HEK293 (cell line): ENCODE measurements around the gene PHOX2B.

ENCODE experiments used
- CTCF ChIA-PET: fragments of 350-600 bp; formaldehyde crosslinking; extraction: SDS; loops from one replicate; lab custom pipeline; 2021; ENCODE audit warnings: antibody characterized with exemption; lab: Yijun Ruan, JAX
- POLR2A ChIA-PET: fragments of 300-600 bp; formaldehyde crosslinking; extraction: SDS; loops from one replicate; lab custom pipeline; 2020; ENCODE audit warnings: antibody characterized with exemption, inconsistent platforms; lab: Yijun Ruan, JAX
- H3K27ac ChIP-seq: fragments of 200-500 bp; sonication (Bioruptor generic); 2 replicates; pipeline ENCODE4 v1.5.1; 2014; ENCODE audit warnings: low read depth, low read length, control low read depth, inconsistent platforms; ENCODE audit errors: extremely low read depth
- H3K36me3 ChIP-seq, 2 experiments: fragments of 200-500 bp in 1 of 2; sonication (Bioruptor generic) in 1 of 2; 1 replicate in 1 of 2; 2 replicates in 1 of 2; pipeline ENCODE4 v1.5.1; 2014 to 2017; ENCODE audit warnings: inconsistent platforms in 2 of 2, low read length in 2 of 2; ENCODE audit not compliant: control insufficient read depth in 2 of 2, insufficient read depth in 1 of 2
- H3K4me1 ChIP-seq: fragments of 200-500 bp; sonication (Bioruptor generic); 2 replicates; pipeline ENCODE4 v1.5.1; 2014; ENCODE audit warnings: mild to moderate bottlenecking, low read length, inconsistent platforms; ENCODE audit not compliant: control insufficient read depth, insufficient read depth
- H3K4me3 ChIP-seq: 2 replicates; pipeline ENCODE4 v1.5.1; 2011; ENCODE audit warnings: low read depth, mild to moderate bottlenecking, control low read depth, low read length, moderate library complexity
- H3K9me3 ChIP-seq: fragments of 200-500 bp; sonication (Bioruptor generic); 2 replicates; pipeline ENCODE4 v1.5.1; 2014; ENCODE audit warnings: low read depth, low read length, inconsistent platforms; ENCODE audit not compliant: control insufficient read depth, insufficient read depth
- HIC1 ChIP-seq: fragments of 450-650 bp; formaldehyde crosslinking; IDR thresholded peaks from 2 replicates; pipeline ENCODE4 v1.5.1; 2016; ENCODE audit warnings: missing biosample characterization, missing genetic modification characterization
- IKZF3 ChIP-seq: fragments of 450-650 bp; IDR thresholded peaks from 2 replicates; pipeline ENCODE4 v1.5.0; 2018; ENCODE audit warnings: missing biosample characterization, mild to moderate bottlenecking, missing genetic modification characterization, moderate library complexity
- KLF16 ChIP-seq: fragments of 450-650 bp; formaldehyde crosslinking; IDR thresholded peaks from 2 replicates; pipeline ENCODE4 v1.5.1; 2017; ENCODE audit warnings: missing biosample characterization, missing genetic modification characterization
- MYNN ChIP-seq: fragments of 450-650 bp; formaldehyde crosslinking; IDR thresholded peaks from 2 replicates; pipeline ENCODE4 v1.5.1; 2016; ENCODE audit warnings: missing biosample characterization, missing genetic modification characterization, borderline replicate concordance
- OSR2 ChIP-seq: fragments of 450-650 bp; formaldehyde crosslinking; IDR thresholded peaks from 2 replicates; pipeline ENCODE4 v1.5.1; 2016; ENCODE audit warnings: missing biosample characterization, missing genetic modification characterization
- PBX3 ChIP-seq: sonication (generic); formaldehyde crosslinking; IDR thresholded peaks from 2 replicates; pipeline ENCODE4 v1.8.1; 2022; ENCODE audit warnings: mild to moderate bottlenecking, moderate library complexity, missing genetic modification reagents
- SETDB1 ChIP-seq: IDR thresholded peaks from one replicate; pipeline ENCODE4 v1.6.1; 2017; ENCODE audit warnings: mild to moderate bottlenecking, low read length, moderate library complexity, mixed read lengths; ENCODE audit not compliant: insufficient read length
- SP7 ChIP-seq: fragments of 450-650 bp; formaldehyde crosslinking; IDR thresholded peaks from 2 replicates; pipeline ENCODE4 v1.5.1; 2016; ENCODE audit warnings: missing biosample characterization, missing genetic modification characterization
- TRIM28 ChIP-seq: IDR thresholded peaks from 2 replicates; pipeline ENCODE4 v1.6.1; 2011; ENCODE audit warnings: low read length, control low read depth, borderline replicate concordance
- ZBTB21 ChIP-seq: fragments of 450-650 bp; formaldehyde crosslinking; IDR thresholded peaks from 2 replicates; pipeline ENCODE4 v1.5.1; 2017; ENCODE audit warnings: missing biosample characterization, missing genetic modification characterization
- ZBTB7A ChIP-seq: fragments of 450-650 bp; formaldehyde crosslinking; IDR thresholded peaks from 2 replicates; pipeline ENCODE4 v1.5.1; 2016; ENCODE audit warnings: low read depth, missing biosample characterization, missing genetic modification characterization
- ZBTB8A ChIP-seq: fragments of 450-650 bp; formaldehyde crosslinking; IDR thresholded peaks from 2 replicates; pipeline ENCODE4 v1.5.1; 2016; ENCODE audit warnings: missing biosample characterization, missing genetic modification characterization
- ZFHX2 ChIP-seq: fragments of 450-650 bp; formaldehyde crosslinking; conservative IDR thresholded peaks from 2 replicates; pipeline ENCODE4 v1.5.1; 2016; ENCODE audit warnings: missing biosample characterization, missing genetic modification characterization
- ZNF114 ChIP-seq: fragments of 450-650 bp; formaldehyde crosslinking; IDR thresholded peaks from 2 replicates; pipeline ENCODE4 v1.5.0; 2017; ENCODE audit warnings: missing biosample characterization, missing genetic modification characterization
- ZNF19 ChIP-seq: fragments of 450-650 bp; formaldehyde crosslinking; IDR thresholded peaks from 2 replicates; pipeline ENCODE4; 2016; ENCODE audit warnings: missing biosample characterization, missing genetic modification characterization, low read depth
- ZNF2 ChIP-seq: fragments of 450-650 bp; formaldehyde crosslinking; IDR thresholded peaks from 2 replicates; pipeline ENCODE4 v1.5.1; 2016; ENCODE audit warnings: missing biosample characterization, missing genetic modification characterization
- ZNF221 ChIP-seq: fragments of 450-650 bp; formaldehyde crosslinking; IDR thresholded peaks from 2 replicates; pipeline ENCODE4 v1.5.1; 2017; ENCODE audit warnings: missing biosample characterization, missing genetic modification characterization, borderline replicate concordance
- ZNF248 ChIP-seq: fragments of 450-650 bp; formaldehyde crosslinking; IDR thresholded peaks from 2 replicates; pipeline ENCODE4 v1.5.1; 2017; ENCODE audit warnings: missing biosample characterization, missing genetic modification characterization
- ZNF341 ChIP-seq: fragments of 450-650 bp; formaldehyde crosslinking; IDR thresholded peaks from 2 replicates; pipeline ENCODE4; 2016; ENCODE audit warnings: low read depth, missing biosample characterization, missing genetic modification characterization
- ZNF354C ChIP-seq: fragments of 450-650 bp; formaldehyde crosslinking; IDR thresholded peaks from 2 replicates; pipeline ENCODE4 v1.5.1; 2016; ENCODE audit warnings: missing biosample characterization, missing genetic modification characterization, low read depth, borderline replicate concordance
- ZNF404 ChIP-seq: fragments of 450-650 bp; formaldehyde crosslinking; IDR thresholded peaks from 2 replicates; pipeline ENCODE4 v1.5.1; 2017; ENCODE audit warnings: missing biosample characterization, missing genetic modification characterization
- ZNF558 ChIP-seq: fragments of 450-650 bp; formaldehyde crosslinking; IDR thresholded peaks from 2 replicates; pipeline ENCODE4 v1.5.1; 2016; ENCODE audit warnings: missing biosample characterization, missing genetic modification characterization
- ZNF560 ChIP-seq: fragments of 450-650 bp; formaldehyde crosslinking; IDR thresholded peaks from 2 replicates; pipeline ENCODE4 v1.5.1; 2017; ENCODE audit warnings: missing biosample characterization, missing genetic modification characterization, borderline replicate concordance
- ZNF621 ChIP-seq: fragments of 450-650 bp; formaldehyde crosslinking; IDR thresholded peaks from 2 replicates; pipeline ENCODE4 v1.5.1; 2017; ENCODE audit warnings: missing biosample characterization, missing genetic modification characterization
- ZNF654 ChIP-seq: fragments of 450-650 bp; formaldehyde crosslinking; IDR thresholded peaks from 2 replicates; pipeline ENCODE4 v1.5.1; 2016; ENCODE audit warnings: low read depth, missing biosample characterization, missing genetic modification characterization
- ZNF664 ChIP-seq: fragments of 450-650 bp; formaldehyde crosslinking; IDR thresholded peaks from 2 replicates; pipeline ENCODE4 v1.5.1; 2016; ENCODE audit warnings: missing biosample characterization, missing genetic modification characterization
- ZNF701 ChIP-seq: fragments of 450-650 bp; formaldehyde crosslinking; IDR thresholded peaks from 2 replicates; pipeline ENCODE4 v1.5.1; 2016; ENCODE audit warnings: missing biosample characterization, missing genetic modification characterization
- ZSCAN16 ChIP-seq: fragments of 450-650 bp; formaldehyde crosslinking; IDR thresholded peaks from 2 replicates; pipeline ENCODE4 v1.5.1; 2016; ENCODE audit warnings: missing biosample characterization, missing genetic modification characterization
- ZXDB ChIP-seq: fragments of 450-650 bp; formaldehyde crosslinking; IDR thresholded peaks from 2 replicates; pipeline ENCODE4 v1.5.1; 2016; ENCODE audit warnings: missing biosample characterization, missing genetic modification characterization

The PHOX2B gene

GRCh38 chr4:41728573-41728913 lies 20.0 kb downstream of the PHOX2B start (continued):
- no peak for TF ChIP-seq ZNF354C (tag by site-specific recombination)
- TF ChIP-seq ZNF341 (tag by site-specific recombination), result no peak
- no peak for TF ChIP-seq ZNF221 (tag by site-specific recombination)
- no peak for TF ChIP-seq ZNF558 (tag by site-specific recombination)
- no peak for TF ChIP-seq ZBTB21 (tag by site-specific recombination)
- TF ChIP-seq ZNF701 (tag by site-specific recombination), result no peak
- TF ChIP-seq TRIM28, result no peak
- no peak for TF ChIP-seq ZNF664 (tag by site-specific recombination)
- no peak for TF ChIP-seq ZBTB7A

- no peaks in the 10 kb centered on the region for H3K36me3 ChIP-seq
- ChIA-PET CTCF (interaction anchor here (0.5 to 1.4 kb wide), 3 partner anchors 83 to 167 kb away, joined by 3 to 5 read pairs (median 4); no protein-coding TSS in a partner anchor), POLR2A (no interaction called here)
- no peak overlapping the region for H3K4me3 ChIP-seq
- H3K9me3 ChIP-seq, result no peaks in the 10 kb centered on the region
- no peak overlapping the region for H3K27ac ChIP-seq
- TF ChIP-seq SP7 (tag by site-specific recombination), result no peak
- TF ChIP-seq IKZF3 (tag by site-specific recombination), result no peak
- no peak for TF ChIP-seq ZFHX2
- TF ChIP-seq ZNF19 (tag by site-specific recombination), result no peak
- no peak for TF ChIP-seq ZNF560 (tag by site-specific recombination)
- no peak for TF ChIP-seq ZSCAN16 (tag by site-specific recombination)
- TF ChIP-seq ZNF114 (tag by site-specific recombination), result no peak
- no peak for TF ChIP-seq ZNF248
- no peak for TF ChIP-seq PBX3
- no peak for TF ChIP-seq HIC1 (tag by site-specific recombination)
- no peak for TF ChIP-seq ZBTB8A (tag by site-specific recombination)
- TF ChIP-seq ZNF621 (tag by site-specific recombination), result no peak
- no peak for TF ChIP-seq KLF16
- no peak for TF ChIP-seq OSR2 (tag by site-specific recombination)
- TF ChIP-seq ZXDB (tag by site-specific recombination), result no peak
- no peaks in the 10 kb centered on the region for H3K4me1 ChIP-seq
Measured at GRCh38 chr4:41727861-41728572, 20.5 kb downstream of the PHOX2B start.

- POLR2A ChIA-PET, result no interaction called here
Measured at GRCh38 chr4:41725254-41725653, 23.3 kb downstream of the PHOX2B start.

More at GRCh38 chr4:41725254-41725653, 23.3 kb downstream of the PHOX2B start:
- TF ChIP-seq MYNN (tag by site-specific recombination) (no peak), ZNF404 (no peak), ZNF654 (tag by site-specific recombination) (peak; percentile 26; the same call in 1 of the 2 replicates), ZNF2 (tag by site-specific recombination) (peak; percentile 73), SETDB1 (peak; percentile 23)
- TF ChIP-seq, all 188 proteins: peak for 3
- H3K4me1 ChIP-seq, result no peaks in the 10 kb centered on the region
- no peaks in the 10 kb centered on the region for H3K9me3 ChIP-seq
- no peak overlapping the region for H3K27ac ChIP-seq
- no peaks in the 10 kb centered on the region for H3K36me3 ChIP-seq
- no peak overlapping the region for H3K4me3 ChIP-seq
- CTCF ChIA-PET, result interaction anchor here (0.6 to 1.5 kb wide), 6 partner anchors 18 to 947 kb away, joined by 3 to 5 read pairs (median 3); no protein-coding TSS in a partner anchor
